Measurements from ENCODE around the gene TRPV6.

The TRPV6 gene

DNA sequence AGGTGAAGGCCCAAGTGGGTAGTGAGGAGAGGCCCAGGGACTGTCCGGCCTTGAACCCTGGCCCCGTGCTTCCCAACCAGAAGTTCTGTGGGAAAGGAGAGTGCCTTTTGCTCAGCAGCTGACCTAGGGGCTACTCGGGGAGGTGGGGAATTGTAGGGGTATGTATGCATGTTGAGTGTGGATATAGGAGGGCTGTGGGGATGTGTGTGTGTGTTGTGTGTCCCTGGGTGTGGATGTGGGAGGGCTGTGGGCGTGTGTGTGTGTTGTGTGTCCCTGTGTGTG, 18.5 kb downstream of the TRPV6 start:
- no peak for DNase-seq

GRCh38 chr7:142866361-142867096, 19.0 kb downstream of the TRPV6 start:
- no peak for DNase-seq

DNA sequence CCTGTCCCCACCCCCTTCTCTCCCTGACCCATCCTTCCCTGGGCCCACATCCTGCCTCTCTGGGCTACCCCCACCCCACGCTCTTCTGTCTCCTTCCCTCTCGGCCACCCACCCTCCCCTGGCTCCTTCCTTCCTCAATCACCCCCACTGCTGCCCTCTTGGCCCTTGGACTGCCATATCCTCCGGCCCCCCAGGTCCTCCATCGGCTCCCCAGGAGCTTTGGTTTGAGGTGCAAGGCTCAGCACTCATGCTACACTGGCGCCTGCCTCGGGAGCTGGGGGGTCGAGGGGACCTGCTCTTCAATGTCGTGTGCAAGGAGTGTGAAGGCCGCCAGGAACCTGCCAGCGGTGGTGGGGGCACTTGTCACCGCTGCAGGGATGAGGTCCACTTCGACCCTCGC, 19.8 kb downstream of the TRPV6 start:
- no peak for DNase-seq

DNA sequence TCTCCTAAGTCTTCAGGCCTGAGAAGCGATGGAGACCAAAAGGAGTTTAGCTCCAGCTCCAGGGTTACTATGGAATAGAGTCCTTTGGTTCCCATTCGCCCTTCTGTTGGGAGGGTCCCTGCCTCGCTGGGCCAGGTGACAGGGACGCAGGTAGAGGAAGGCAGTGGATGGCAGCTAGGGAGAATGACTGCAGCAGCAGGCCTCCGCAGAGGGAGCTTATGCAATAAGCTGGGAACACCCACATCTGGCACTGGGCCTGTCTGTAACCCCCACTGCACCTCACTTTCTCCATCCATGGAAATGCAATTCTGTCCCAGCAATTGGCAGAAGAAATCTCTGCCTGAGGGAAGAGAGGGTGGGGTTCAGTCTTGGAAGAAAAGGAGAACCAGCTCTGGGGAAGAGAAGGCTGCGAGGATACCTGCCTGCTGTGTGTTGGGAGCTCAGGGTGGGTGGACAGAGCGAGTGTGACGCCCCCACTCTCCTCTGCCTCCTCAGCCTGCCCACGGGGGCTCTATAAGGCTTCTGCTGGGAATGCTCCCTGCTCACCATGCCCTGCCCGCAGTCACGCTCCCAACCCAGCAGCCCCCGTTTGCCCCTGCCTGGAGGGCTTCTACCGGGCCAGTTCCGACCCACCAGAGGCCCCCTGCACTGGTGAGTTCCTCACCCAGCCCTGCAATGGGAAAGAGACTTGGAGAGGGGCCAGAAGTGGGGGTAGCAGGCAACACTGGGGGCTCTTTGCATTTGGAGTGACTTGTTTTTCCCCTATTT, 20.4 kb downstream of the TRPV6 start:
- no peak for DNase-seq

DNA sequence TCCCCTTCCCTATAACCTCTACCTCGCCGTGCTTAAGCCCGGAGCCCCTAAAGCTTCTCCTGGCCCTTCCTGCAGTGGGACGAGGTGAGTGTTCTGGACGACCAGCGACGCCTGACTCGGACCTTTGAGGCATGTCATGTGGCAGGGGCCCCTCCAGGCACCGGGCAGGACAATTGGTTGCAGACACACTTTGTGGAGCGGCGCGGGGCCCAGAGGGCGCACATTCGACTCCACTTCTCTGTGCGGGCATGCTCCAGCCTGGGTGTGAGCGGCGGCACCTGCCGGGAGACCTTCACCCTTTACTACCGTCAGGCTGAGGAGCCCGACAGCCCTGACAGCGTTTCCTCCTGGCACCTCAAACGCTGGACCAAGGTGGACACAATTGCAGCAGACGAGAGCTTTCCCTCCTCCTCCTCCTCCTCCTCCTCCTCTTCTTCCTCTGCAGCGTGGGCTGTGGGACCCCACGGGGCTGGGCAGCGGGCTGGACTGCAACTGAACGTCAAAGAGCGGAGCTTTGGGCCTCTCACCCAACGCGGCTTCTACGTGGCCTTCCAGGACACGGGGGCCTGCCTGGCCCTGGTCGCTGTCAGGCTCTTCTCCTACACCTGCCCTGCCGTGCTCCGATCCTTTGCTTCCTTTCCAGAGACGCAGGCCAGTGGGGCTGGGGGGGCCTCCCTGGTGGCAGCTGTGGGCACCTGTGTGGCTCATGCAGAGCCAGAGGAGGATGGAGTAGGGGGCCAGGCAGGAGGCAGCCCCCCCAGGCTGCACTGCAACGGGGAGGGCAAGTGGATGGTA, 21.5 kb downstream of the TRPV6 start:
- no peak for DNase-seq

DNA sequence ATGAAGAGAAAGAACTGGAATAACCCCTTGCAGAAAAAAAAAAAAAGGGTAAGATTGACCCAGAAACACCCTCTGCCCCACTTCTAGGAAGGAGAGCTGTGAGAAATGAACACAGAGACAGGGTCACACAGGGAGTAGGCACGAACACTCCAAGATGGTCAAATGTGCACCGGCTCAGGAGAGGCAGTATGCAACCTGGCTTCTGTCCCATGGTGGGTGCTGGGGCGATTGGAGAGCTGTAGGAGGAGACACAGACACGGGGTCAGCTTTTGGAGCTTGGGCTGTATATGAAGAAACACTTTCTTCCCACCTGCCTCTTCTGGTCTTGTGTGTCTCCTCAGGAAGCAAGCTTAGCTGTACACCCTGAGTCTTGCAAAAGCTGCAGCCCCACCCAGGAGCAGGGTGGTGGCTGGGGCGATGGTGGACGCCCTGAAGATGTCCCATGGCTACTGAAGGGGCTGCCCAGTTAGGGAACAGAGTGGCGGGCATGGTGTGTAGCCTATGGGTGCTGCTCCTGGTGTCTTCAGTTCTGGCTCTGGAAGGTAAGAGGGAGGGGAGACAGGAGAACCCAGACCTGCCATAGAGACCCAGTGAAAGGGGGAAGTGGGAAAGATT, 22.7 kb downstream of the TRPV6 start:
- no peak for DNase-seq

DNA sequence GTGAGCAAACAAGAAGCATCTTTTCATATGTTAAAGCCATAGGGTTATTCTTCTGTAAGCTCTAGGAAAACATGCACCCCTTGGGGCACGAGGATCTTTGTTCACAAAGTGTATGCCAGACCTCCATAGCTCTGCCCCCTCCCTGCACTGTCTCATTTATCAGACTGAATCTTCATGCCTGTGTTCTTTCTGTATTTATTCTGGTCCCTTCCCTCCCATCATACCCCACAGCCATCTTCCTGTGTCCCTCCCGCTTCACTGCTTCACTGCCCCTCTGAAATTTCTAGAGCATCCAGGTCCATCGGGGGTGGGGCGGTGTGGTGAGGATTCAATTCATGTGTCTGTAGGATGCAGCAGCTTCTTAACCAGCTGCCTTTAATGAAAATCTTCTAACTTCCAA, 23.2 kb downstream of the TRPV6 start:
- no peak for DNase-seq

- DNase-seq = no peak
Observed at GRCh38 chr7:142860968-142861367, 24.6 kb downstream of the TRPV6 start.

DNA sequence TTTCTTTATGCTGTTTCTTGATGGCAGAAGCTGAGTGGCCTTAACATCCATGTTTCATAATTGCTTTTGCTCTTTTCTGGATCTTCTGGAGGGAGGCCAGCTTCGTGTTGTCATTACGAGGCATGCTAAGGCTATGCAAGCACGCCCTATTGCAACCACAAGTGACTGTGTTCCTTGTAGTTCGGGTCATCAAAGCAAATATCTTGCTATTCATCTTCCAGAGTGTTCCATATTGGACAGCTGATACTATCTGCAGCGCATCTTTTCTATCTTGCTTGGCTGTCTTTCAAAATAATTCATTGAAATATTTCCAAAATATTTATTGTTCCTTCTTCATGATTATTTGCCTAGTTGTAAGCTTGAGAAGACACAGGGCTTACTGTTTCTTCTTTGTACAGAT, 25.7 kb downstream of the TRPV6 start:
- DNase-seq = peak; percentile 38

- no peak for DNase-seq
Observed at GRCh38 chr7:142859411-142859810, 26.1 kb downstream of the TRPV6 start.

- no peak for DNase-seq
Observed at GRCh38 chr7:142857625-142858024, 27.9 kb downstream of the TRPV6 start.

GRCh38 chr7:142856565-142857245, 28.8 kb downstream of the TRPV6 start:
- DNase-seq = no peak

- DNase-seq = no peak
Observed at GRCh38 chr7:142855756-142856564, 29.6 kb downstream of the TRPV6 start.

DNA sequence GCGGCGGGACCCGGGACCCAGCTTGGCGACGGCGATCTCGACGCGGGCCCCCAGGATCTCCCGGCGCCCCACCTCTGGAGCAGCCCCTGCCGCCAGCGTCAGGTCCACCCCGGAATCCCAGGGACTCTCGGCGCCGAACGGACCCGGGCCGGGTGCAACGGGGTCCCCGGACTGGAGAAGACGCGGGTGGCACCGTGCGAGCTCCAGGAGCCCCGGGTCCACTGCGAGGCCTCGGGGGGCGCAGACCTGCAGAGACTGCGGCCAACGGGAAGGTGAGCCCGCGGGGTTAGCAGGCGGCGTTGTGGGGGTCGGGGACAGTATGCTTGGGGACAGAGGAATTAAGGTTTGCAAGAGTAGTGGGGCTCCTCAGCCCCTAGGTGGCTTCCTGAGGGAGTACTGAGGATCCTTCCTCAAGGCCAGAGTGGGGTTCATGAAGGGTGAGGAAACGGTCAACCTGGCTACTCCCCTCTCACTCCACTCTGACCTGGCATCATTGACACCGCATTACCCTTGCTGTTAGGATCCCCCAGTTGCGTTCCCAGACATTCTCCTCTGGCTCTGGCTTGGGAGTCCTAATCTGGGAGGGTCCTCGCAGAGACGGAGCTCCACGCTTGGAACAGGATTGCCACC, 30.3 kb downstream of the TRPV6 start:
- DNase-seq = no peak

GRCh38 chr7:142854372-142855113, 31.0 kb downstream of the TRPV6 start, which contains the start of gene EPHB6:
EPHB6 (plus strand) TSS chr7:142855076; CDS start chr7:142863228, 8,152 bp downstream.
- peak; percentile 25 for DNase-seq

DNA sequence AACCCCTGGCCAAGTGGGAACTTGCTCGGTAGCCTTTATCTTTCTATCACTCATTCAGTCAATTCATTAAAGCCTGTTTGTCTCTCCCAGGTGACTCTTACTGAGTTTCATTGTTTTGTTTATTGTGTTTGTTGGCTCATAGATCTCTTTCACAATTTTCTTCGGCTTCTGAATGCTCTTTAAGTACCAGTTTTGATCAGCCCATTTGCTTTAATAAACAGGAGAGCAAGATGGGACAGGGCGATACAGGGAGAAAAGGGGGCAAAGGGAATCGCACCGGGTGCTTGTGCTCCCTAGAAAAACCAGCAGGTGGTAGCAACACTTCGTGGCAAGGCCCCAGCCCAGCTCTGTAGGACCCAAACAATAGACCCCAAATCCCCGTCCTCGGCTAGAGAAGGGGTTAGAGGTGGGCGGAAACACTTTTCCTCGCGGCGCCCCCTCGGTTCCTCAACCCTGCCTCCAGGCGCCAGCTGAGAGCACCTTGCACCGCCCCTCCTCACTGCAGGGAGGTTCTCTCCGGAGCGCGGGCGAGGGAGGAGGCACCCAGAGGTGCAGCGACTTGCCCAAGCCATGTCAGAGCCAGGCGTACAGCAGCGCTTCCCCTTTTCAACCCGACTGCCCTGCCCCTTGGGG, 31.7 kb downstream of the TRPV6 start:
- DNase-seq = peak; percentile 45

DNA sequence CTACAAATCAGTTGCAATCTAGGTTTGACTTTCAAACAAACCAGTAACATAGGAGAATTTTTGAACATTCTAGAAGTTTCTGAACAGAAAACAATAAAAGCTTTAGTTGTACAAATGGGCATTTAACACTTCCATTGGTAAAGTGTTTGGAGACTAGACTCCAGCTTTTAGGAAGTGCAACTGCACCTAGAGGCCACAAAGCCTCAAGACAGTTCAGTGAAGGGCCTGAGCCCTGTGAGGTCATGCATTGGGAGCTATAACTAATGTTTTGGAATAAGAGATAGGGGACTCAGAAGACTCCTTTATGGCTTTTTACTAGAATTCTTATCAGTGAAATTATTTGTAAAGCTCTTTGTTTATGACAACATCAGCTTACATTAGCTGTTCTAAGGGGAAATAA, 33.6 kb downstream of the TRPV6 start:
- no peak for DNase-seq

DNA sequence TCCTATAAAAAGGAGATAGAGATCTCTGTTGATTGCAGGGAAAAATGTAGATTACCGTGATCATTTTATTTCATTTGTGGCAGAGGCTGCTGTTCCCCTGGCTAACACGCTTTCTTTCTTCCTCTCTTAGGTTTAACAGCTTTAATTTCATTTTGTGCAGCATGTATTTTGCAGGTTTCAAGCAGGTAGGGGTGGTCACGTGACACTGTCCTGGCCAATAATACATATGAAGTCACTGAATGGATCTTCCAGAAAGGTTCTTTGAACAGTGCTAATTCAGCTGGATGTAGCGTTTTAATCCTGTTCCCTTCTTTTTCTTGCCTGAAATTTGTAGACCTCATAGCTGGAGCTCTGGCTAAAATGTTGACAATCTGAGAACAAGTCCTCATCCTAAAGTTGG, 34.3 kb downstream of the TRPV6 start:
- DNase-seq = no peak

GRCh38 chr7:142847353-142847752, 38.2 kb downstream of the TRPV6 start:
- no peak for DNase-seq

GRCh38 chr7:142842251-142842766, 43.2 kb downstream of the TRPV6 start:
- no peak for DNase-seq
